HepG2 (cell line): Measurements from ENCODE around the gene TACC3. TPM values are rescaled to one million over a fixed set of nuclear protein-coding genes. Genes with fewer than 3 reads are reported as not detected.
A peak's percentile ranks its signal among the peaks of the same experiment; 100 is the strongest.

ENCODE experiments used
- BRD4 ChIP-seq: sonication (generic); formaldehyde crosslinking; IDR thresholded peaks from 2 replicates; pipeline ENCODE4 v1.4.0; 2020; ENCODE audit warnings: missing genetic modification reagents
- FOXC1 ChIP-seq: sonication (generic); formaldehyde crosslinking; IDR thresholded peaks from 2 replicates; pipeline ENCODE4 v1.8.0; 2022; ENCODE audit warnings: mild to moderate bottlenecking, missing genetic modification reagents, borderline replicate concordance
- FOXK2 ChIP-seq: fragments of 450-650 bp; IDR thresholded peaks from 2 replicates; pipeline ENCODE4 v1.6.1; 2016
- HNRNPUL1 ChIP-seq: fragments of 200-400 bp; formaldehyde crosslinking; IDR thresholded peaks from 2 replicates; pipeline ENCODE4 v1.6.1; 2017; ENCODE audit warnings: low read depth, mild to moderate bottlenecking, low read length, moderate library complexity
- IKZF1 ChIP-seq: fragments of 450-650 bp; IDR thresholded peaks from 2 replicates; pipeline ENCODE4 v1.7.1; 2016
- ISL2 ChIP-seq: sonication (generic); formaldehyde crosslinking; IDR thresholded peaks from 2 replicates; pipeline ENCODE4 v1.5.0; 2020; ENCODE audit warnings: missing genetic modification reagents
- JUN ChIP-seq: sonication (generic); formaldehyde crosslinking; IDR thresholded peaks from 2 replicates; pipeline ENCODE4 v1.4.0; 2020; ENCODE audit warnings: mild to moderate bottlenecking, missing genetic modification reagents
- MTF1 ChIP-seq: sonication (generic); formaldehyde crosslinking; IDR thresholded peaks from 2 replicates; pipeline ENCODE4 v1.5.0; 2020; ENCODE audit warnings: missing genetic modification reagents
- NFRKB ChIP-seq: fragments of 450-650 bp; IDR thresholded peaks from 2 replicates; pipeline ENCODE4 v1.6.1; 2017
- RBM22 ChIP-seq: fragments of 200-400 bp; formaldehyde crosslinking; optimal IDR thresholded peaks from 2 replicates; pipeline ENCODE3; 2017; ENCODE audit warnings: mild to moderate bottlenecking, low read length, moderate library complexity
- TAF15 ChIP-seq: fragments of 200-400 bp; formaldehyde crosslinking; IDR thresholded peaks from one replicate; pipeline ENCODE4 v1.6.1; 2018; ENCODE audit warnings: mild to moderate bottlenecking, low read depth, low read length; ENCODE audit not compliant: poor library complexity, severe bottlenecking
- ZNF121 ChIP-seq: sonication (generic); formaldehyde crosslinking; IDR thresholded peaks from 2 replicates; pipeline ENCODE4 v1.5.0; 2020; ENCODE audit warnings: mild to moderate bottlenecking, missing genetic modification reagents
- ZNF232 ChIP-seq: sonication (generic); formaldehyde crosslinking; IDR thresholded peaks from 2 replicates; pipeline ENCODE4 v1.4.0; 2020; ENCODE audit warnings: missing genetic modification reagents, borderline replicate concordance
- ZNF460 ChIP-seq: sonication (generic); formaldehyde crosslinking; IDR thresholded peaks from 2 replicates; pipeline ENCODE4 v1.5.1; 2020; ENCODE audit warnings: missing genetic modification reagents, mild to moderate bottlenecking, borderline replicate concordance
- ZNF484 ChIP-seq: sonication (generic); formaldehyde crosslinking; IDR thresholded peaks from 2 replicates; pipeline ENCODE4 v1.5.1; 2020; ENCODE audit warnings: mild to moderate bottlenecking, low read depth, missing genetic modification reagents, borderline replicate concordance
- ZNF501 ChIP-seq: sonication (generic); formaldehyde crosslinking; IDR thresholded peaks from 2 replicates; pipeline ENCODE4 v1.5.1; 2020; ENCODE audit warnings: mild to moderate bottlenecking, moderate library complexity, missing genetic modification reagents
- ZNF782 ChIP-seq: sonication (generic); formaldehyde crosslinking; IDR thresholded peaks from 2 replicates; pipeline ENCODE4 v1.4.0; 2020; ENCODE audit warnings: missing genetic modification reagents, mild to moderate bottlenecking, borderline replicate concordance
- ZSCAN21 ChIP-seq: sonication (generic); formaldehyde crosslinking; IDR thresholded peaks from 2 replicates; pipeline ENCODE4 v1.8.0; 2022; ENCODE audit warnings: mild to moderate bottlenecking, missing genetic modification reagents, moderate library complexity, borderline replicate concordance
- polyA plus RNA-seq, 8 experiments: library from polyadenylated mRNA; depleted of rRNA in 3 of 8; stranded (reverse) in 7 of 8; unstranded in 1 of 8; fragments of >200 nt; fragmentation: Illumina TruSeq in 4 of 8; extraction: Trizol in 4 of 8; gene quantifications; 2 replicates each; pipeline versions ENCODE4 v1.2.1 to v1.2.3, GENCODE V29; 2011 to 2016; ENCODE audit warnings: low read depth in 4 of 8, missing spikeins in 1 of 8, mixed read lengths in 1 of 8; ENCODE audit not compliant: insufficient read depth in 1 of 8
- total RNA-seq, 5 experiments: library from RNA; depleted of rRNA; stranded (reverse); fragments of >200 nt; fragmentation: Illumina TruSeq; extraction: Trizol; gene quantifications; 2 replicates each; pipeline ENCODE4 v1.2.3, GENCODE V29; 2016; ENCODE audit warnings: low read depth in 1 of 5
- TF ChIP-seq, protein P1 (sequence below): sonication (generic); formaldehyde crosslinking; IDR thresholded peaks from 2 replicates; pipeline ENCODE4 v1.5.0; 2020; ENCODE audit warnings: mild to moderate bottlenecking, missing genetic modification reagents
- TF ChIP-seq, protein P2 (sequence below): sonication (generic); formaldehyde crosslinking; IDR thresholded peaks from 2 replicates; pipeline ENCODE4 v1.4.0; 2020; ENCODE audit warnings: missing genetic modification reagents; ENCODE audit errors: not compliant biosample characterization
- TF ChIP-seq, protein P3 (sequence below): IDR thresholded peaks from 2 replicates; pipeline ENCODE4 v1.6.1; 2018; ENCODE audit warnings: missing genetic modification reagents
- TF ChIP-seq, protein P4 (sequence below): sonication (generic); formaldehyde crosslinking; IDR thresholded peaks from 2 replicates; pipeline ENCODE4 v1.5.0; 2020; ENCODE audit warnings: missing genetic modification reagents
- TF ChIP-seq, protein P5 (sequence below): sonication (generic); formaldehyde crosslinking; IDR thresholded peaks from 2 replicates; pipeline ENCODE4 v1.4.0; 2020; ENCODE audit warnings: missing genetic modification reagents, borderline replicate concordance

Gene TACC3
- total and polyA plus RNA-seq, 2 of the 13 experiments (the other 11 are each of a cell fraction or from before 2014, with no cell fraction given), result 20.3 to 21.2 TPM

DNA sequence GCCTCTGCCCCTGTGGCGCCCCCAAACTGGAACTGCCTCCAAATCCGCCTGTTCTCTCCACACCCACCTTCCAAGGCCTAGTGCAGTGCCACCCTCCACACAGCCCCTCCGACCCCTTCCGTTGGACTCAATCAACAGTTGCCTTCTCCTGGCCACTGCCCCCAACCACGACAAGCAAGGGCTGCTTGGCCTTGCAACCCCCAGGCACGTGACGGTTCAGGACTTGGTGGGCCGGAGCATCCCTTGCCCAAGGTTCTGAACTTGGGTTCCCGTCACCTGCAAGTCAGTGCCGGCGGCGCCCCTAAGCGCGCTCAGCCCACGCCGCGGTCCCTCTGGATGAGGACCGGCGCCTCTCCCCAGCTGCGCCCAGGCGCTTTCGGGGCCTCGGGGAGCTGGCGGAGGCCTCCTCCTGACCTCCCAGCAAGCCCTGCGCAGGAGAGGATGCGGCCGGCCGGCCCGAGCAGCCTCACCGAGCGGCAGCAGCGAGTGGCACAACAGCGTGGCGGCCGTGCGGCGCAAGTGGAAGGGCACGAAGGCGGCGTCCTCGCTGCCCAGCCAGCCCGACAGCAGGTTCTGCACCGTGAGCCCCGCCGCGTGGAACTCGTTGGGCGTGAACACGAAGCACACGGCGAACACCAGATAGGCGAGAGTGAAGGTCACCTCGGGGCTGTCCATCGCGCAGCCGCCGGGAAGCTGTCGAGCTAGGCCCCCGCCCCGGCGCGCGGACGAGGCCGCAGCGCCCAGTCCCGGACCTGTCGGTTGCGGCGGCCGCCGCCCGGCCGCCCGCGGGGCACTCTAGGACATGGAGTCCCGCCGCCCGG is 948 bp upstream of the TACC3 start (continued):
- TF ChIP-seq, protein P1, sequence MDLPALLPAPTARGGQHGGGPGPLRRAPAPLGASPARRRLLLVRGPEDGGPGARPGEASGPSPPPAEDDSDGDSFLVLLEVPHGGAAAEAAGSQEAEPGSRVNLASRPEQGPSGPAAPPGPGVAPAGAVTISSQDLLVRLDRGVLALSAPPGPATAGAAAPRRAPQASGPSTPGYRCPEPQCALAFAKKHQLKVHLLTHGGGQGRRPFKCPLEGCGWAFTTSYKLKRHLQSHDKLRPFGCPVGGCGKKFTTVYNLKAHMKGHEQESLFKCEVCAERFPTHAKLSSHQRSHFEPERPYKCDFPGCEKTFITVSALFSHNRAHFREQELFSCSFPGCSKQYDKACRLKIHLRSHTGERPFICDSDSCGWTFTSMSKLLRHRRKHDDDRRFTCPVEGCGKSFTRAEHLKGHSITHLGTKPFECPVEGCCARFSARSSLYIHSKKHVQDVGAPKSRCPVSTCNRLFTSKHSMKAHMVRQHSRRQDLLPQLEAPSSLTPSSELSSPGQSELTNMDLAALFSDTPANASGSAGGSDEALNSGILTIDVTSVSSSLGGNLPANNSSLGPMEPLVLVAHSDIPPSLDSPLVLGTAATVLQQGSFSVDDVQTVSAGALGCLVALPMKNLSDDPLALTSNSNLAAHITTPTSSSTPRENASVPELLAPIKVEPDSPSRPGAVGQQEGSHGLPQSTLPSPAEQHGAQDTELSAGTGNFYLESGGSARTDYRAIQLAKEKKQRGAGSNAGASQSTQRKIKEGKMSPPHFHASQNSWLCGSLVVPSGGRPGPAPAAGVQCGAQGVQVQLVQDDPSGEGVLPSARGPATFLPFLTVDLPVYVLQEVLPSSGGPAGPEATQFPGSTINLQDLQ (CRISPR knock-in tag), result 0 out of 2 replicates have a peak, but pooled peaks have one; percentile 21
- TF ChIP-seq FOXK2 (no peak), ZNF782 (CRISPR knock-in tag) (peak; percentile 80; the same call in 1 of the 2 replicates), ZNF232 (CRISPR knock-in tag) (peak; percentile 79; the same call in 1 of the 2 replicates), HNRNPUL1 (no peak), JUN (no peak; the same call in 1 of the 2 replicates), ZSCAN21 (peak; percentile 54; the same call in 1 of the 2 replicates), ZNF484 (CRISPR knock-in tag) (no peak), ZNF460 (no peak), NFRKB (no peak), TAF15 (no peak), IKZF1 (no peak), ZNF121 (CRISPR knock-in tag) (no peak), RBM22 (no peak), BRD4 (CRISPR knock-in tag) (0 out of 2 replicates have a peak, but pooled peaks have one; percentile 62), ZNF501 (CRISPR knock-in tag) (peak; percentile 73; the same call in 1 of the 2 replicates), ISL2 (CRISPR knock-in tag) (no peak), MTF1 (CRISPR knock-in tag) (no peak; the same call in 1 of the 2 replicates), FOXC1 (CRISPR knock-in tag) (no peak)
- TF ChIP-seq, protein P2, sequence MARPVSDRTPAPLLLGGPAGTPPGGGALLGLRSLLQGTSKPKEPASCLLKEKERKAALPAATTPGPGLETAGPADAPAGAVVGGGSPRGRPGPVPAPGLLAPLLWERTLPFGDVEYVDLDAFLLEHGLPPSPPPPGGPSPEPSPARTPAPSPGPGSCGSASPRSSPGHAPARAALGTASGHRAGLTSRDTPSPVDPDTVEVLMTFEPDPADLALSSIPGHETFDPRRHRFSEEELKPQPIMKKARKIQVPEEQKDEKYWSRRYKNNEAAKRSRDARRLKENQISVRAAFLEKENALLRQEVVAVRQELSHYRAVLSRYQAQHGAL (CRISPR knock-in tag), result no peak
- TF ChIP-seq, protein P3, sequence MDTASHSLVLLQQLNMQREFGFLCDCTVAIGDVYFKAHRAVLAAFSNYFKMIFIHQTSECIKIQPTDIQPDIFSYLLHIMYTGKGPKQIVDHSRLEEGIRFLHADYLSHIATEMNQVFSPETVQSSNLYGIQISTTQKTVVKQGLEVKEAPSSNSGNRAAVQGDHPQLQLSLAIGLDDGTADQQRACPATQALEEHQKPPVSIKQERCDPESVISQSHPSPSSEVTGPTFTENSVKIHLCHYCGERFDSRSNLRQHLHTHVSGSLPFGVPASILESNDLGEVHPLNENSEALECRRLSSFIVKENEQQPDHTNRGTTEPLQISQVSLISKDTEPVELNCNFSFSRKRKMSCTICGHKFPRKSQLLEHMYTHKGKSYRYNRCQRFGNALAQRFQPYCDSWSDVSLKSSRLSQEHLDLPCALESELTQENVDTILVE (CRISPR knock-in tag), result no peak
- TF ChIP-seq, protein P4, sequence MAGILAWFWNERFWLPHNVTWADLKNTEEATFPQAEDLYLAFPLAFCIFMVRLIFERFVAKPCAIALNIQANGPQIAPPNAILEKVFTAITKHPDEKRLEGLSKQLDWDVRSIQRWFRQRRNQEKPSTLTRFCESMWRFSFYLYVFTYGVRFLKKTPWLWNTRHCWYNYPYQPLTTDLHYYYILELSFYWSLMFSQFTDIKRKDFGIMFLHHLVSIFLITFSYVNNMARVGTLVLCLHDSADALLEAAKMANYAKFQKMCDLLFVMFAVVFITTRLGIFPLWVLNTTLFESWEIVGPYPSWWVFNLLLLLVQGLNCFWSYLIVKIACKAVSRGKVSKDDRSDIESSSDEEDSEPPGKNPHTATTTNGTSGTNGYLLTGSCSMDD (CRISPR knock-in tag), result 0 out of 2 replicates have a peak, but pooled peaks have one; percentile 48
- TF ChIP-seq, protein P5, sequence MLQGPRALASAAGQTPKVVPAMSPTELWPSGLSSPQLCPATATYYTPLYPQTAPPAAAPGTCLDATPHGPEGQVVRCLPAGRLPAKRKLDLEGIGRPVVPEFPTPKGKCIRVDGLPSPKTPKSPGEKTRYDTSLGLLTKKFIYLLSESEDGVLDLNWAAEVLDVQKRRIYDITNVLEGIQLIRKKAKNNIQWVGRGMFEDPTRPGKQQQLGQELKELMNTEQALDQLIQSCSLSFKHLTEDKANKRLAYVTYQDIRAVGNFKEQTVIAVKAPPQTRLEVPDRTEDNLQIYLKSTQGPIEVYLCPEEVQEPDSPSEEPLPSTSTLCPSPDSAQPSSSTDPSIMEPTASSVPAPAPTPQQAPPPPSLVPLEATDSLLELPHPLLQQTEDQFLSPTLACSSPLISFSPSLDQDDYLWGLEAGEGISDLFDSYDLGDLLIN (CRISPR knock-in tag), result no peak; the same call in 1 of the 2 replicates
